ENCODE data around the gene HUS1.
"Not testable (repeated sequence)": the region's sequence is repeated elsewhere in the genome, so short reads cannot be mapped to it uniquely, and the experiment has no call there.

The HUS1 gene

GRCh38 chr7:47980648-47981047 lies 1.2 kb upstream of the HUS1 start:
- DNase-seq (ENCODE audit: insufficient read length, low spot score); FAIRE-seq: not testable (repeated sequence)

- DNase-seq (ENCODE audit: insufficient read length, low spot score): no peak
- FAIRE-seq: no peak
Observed at GRCh38 chr7:47979832-47980181, 392 bp upstream of the HUS1 start.

- no peak for FAIRE-seq
- DNase-seq (ENCODE audit: insufficient read length, low spot score): no peak
Observed at GRCh38 chr7:47978790-47979144, 648 bp downstream of the HUS1 start.

GRCh38 chr7:47973739-47974138 lies 5.7 kb downstream of the HUS1 start:
- no peak for DNase-seq (ENCODE audit: insufficient read length, low spot score)
- no peak for FAIRE-seq

- FAIRE-seq (no peak), DNase-seq (ENCODE audit: insufficient read length, low spot score) (no peak)
Observed at GRCh38 chr7:47970761-47971160, 8.7 kb downstream of the HUS1 start.

- DNase-seq (ENCODE audit: insufficient read length, low spot score) (peak; percentile 64), FAIRE-seq (peak; percentile 91)
Observed at GRCh38 chr7:47968847-47969774, 10.3 kb downstream of the HUS1 start.

GRCh38 chr7:47967708-47968107 lies 11.7 kb downstream of the HUS1 start:
- FAIRE-seq (no peak), DNase-seq (ENCODE audit: insufficient read length, low spot score) (no peak)

- FAIRE-seq (no peak), DNase-seq (ENCODE audit: insufficient read length, low spot score) (no peak)
Observed at GRCh38 chr7:47967123-47967522, 12.3 kb downstream of the HUS1 start.

GRCh38 chr7:47965456-47965855 lies 14.0 kb downstream of the HUS1 start:
- no peak for DNase-seq (ENCODE audit: insufficient read length, low spot score)
- no peak for FAIRE-seq

GRCh38 chr7:47962262-47962661 lies 17.2 kb downstream of the HUS1 start:
- no peak for FAIRE-seq

GRCh38 chr7:47957156-47957555 lies 22.3 kb downstream of the HUS1 start:
- FAIRE-seq: no peak
- DNase-seq (ENCODE audit: insufficient read length, low spot score): no peak

More at GRCh38 chr7:47962262-47962661, 17.2 kb downstream of the HUS1 start:
- no peak for DNase-seq (ENCODE audit: insufficient read length, low spot score)

GRCh38 chr7:47956220-47956619 lies 23.2 kb downstream of the HUS1 start:
- FAIRE-seq: no peak
- DNase-seq (ENCODE audit: insufficient read length, low spot score): no peak

GRCh38 chr7:47954231-47954911 lies 25.0 kb downstream of the HUS1 start:
- DNase-seq (ENCODE audit: insufficient read length, low spot score) (no peak), FAIRE-seq (peak; percentile 11)

- no peak for FAIRE-seq
- no peak for DNase-seq (ENCODE audit: insufficient read length, low spot score)
Observed at GRCh38 chr7:47953822-47954221, 25.6 kb downstream of the HUS1 start.

GRCh38 chr7:47952224-47952623 lies 27.2 kb downstream of the HUS1 start:
- FAIRE-seq (no peak), DNase-seq (ENCODE audit: insufficient read length, low spot score) (no peak)

GRCh38 chr7:47951374-47951773 lies 28.0 kb downstream of the HUS1 start:
- FAIRE-seq (no peak), DNase-seq (ENCODE audit: insufficient read length, low spot score) (no peak)

- FAIRE-seq (no peak), DNase-seq (ENCODE audit: insufficient read length, low spot score) (no peak)
Observed at GRCh38 chr7:47950714-47951113, 28.7 kb downstream of the HUS1 start.

GRCh38 chr7:47949703-47950102 lies 29.7 kb downstream of the HUS1 start:
- DNase-seq (ENCODE audit: insufficient read length, low spot score) (no peak), FAIRE-seq (no peak)

- FAIRE-seq: no peak
- no peak for DNase-seq (ENCODE audit: insufficient read length, low spot score)
Observed at GRCh38 chr7:47948141-47948790, 31.1 kb downstream of the HUS1 start, which contains the start of gene PKD1L1. Gene PKD1L1, minus strand, starts transcription at chr7:47948466. Its CDS starts 26 bp downstream, at chr7:47948440.

- no peak for FAIRE-seq
- DNase-seq (ENCODE audit: insufficient read length, low spot score): no peak
Observed at GRCh38 chr7:47947355-47947749, 32.1 kb downstream of the HUS1 start.

- FAIRE-seq: no peak
- DNase-seq (ENCODE audit: insufficient read length, low spot score): no peak
Observed at GRCh38 chr7:47946581-47947354, 32.6 kb downstream of the HUS1 start.

All from GM19239 (cell line).